GM19099 (cell line): Measurements from ENCODE around the gene CEP135.

ENCODE experiments used
- POLR2A ChIP-seq: IDR thresholded peaks from 3 replicates; pipeline ENCODE4 v1.6.1; 2011; ENCODE audit warnings: low read depth; ENCODE audit not compliant: insufficient read length; ENCODE audit errors: extremely low read depth

The CEP135 gene

GRCh38 chr4:55948726-55949481 lies at the start of gene CEP135:
TSS of gene CEP135 (plus strand) at chr4:55948945. CDS start at chr4:55952131, 3,186 bp downstream.
- peak; percentile 73 for TF ChIP-seq POLR2A

GRCh38 chr4:55902677-55903076 lies 46.1 kb upstream of the CEP135 start:
- TF ChIP-seq POLR2A = no peak

- no peak for TF ChIP-seq POLR2A
Observed at GRCh38 chr4:55903577-55903976, 45.2 kb upstream of the CEP135 start.

- no peak for TF ChIP-seq POLR2A
Observed at GRCh38 chr4:55904576-55904975, 44.2 kb upstream of the CEP135 start.

GRCh38 chr4:55906323-55906722 lies 42.4 kb upstream of the CEP135 start:
- no peak for TF ChIP-seq POLR2A

- no peak for TF ChIP-seq POLR2A
Observed at GRCh38 chr4:55906989-55907388, 41.8 kb upstream of the CEP135 start.

GRCh38 chr4:55907469-55907868 lies 41.3 kb upstream of the CEP135 start:
- no peak for TF ChIP-seq POLR2A

- TF ChIP-seq POLR2A = no peak
Observed at GRCh38 chr4:55910140-55910539, 38.6 kb upstream of the CEP135 start.

GRCh38 chr4:55912249-55912648 lies 36.5 kb upstream of the CEP135 start:
- TF ChIP-seq POLR2A = no peak

- no peak for TF ChIP-seq POLR2A
Observed at GRCh38 chr4:55920571-55920970, 28.2 kb upstream of the CEP135 start.

- TF ChIP-seq POLR2A = no peak
Observed at GRCh38 chr4:55921093-55921492, 27.7 kb upstream of the CEP135 start.

GRCh38 chr4:55925241-55925640 lies 23.5 kb upstream of the CEP135 start:
- TF ChIP-seq POLR2A = no peak

- TF ChIP-seq POLR2A = no peak
Observed at GRCh38 chr4:55926610-55927009, 22.1 kb upstream of the CEP135 start.

- TF ChIP-seq POLR2A = no peak
Observed at GRCh38 chr4:55927803-55928437, 20.8 kb upstream of the CEP135 start.

GRCh38 chr4:55928846-55929245 lies 19.9 kb upstream of the CEP135 start:
- TF ChIP-seq POLR2A = no peak

GRCh38 chr4:55931043-55931442 lies 17.7 kb upstream of the CEP135 start:
- TF ChIP-seq POLR2A = no peak
